ENCODE data around the gene FAM167B. TPM values are rescaled to one million over a fixed set of nuclear protein-coding genes. Genes with fewer than 3 reads are reported as not detected.

FAM167B gene
- 1.2 and 1.4 TPM in 2 replicates for total RNA-seq

GRCh38 chr1:32246888-32247273, at the start of gene FAM167B:
FAM167B (plus strand) TSS chr1:32247222; CDS start chr1:32247422, 200 bp downstream.
- TF ChIP-seq, protein P1, sequence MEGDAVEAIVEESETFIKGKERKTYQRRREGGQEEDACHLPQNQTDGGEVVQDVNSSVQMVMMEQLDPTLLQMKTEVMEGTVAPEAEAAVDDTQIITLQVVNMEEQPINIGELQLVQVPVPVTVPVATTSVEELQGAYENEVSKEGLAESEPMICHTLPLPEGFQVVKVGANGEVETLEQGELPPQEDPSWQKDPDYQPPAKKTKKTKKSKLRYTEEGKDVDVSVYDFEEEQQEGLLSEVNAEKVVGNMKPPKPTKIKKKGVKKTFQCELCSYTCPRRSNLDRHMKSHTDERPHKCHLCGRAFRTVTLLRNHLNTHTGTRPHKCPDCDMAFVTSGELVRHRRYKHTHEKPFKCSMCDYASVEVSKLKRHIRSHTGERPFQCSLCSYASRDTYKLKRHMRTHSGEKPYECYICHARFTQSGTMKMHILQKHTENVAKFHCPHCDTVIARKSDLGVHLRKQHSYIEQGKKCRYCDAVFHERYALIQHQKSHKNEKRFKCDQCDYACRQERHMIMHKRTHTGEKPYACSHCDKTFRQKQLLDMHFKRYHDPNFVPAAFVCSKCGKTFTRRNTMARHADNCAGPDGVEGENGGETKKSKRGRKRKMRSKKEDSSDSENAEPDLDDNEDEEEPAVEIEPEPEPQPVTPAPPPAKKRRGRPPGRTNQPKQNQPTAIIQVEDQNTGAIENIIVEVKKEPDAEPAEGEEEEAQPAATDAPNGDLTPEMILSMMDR (IDR thresholded peaks at IDR 0.05): no peak
- DNase-seq (no peak), ATAC-seq (ENCODE audit: low read depth) (no peak)
- ChIA-PET POLR2A (interaction anchor here (0.6 to 5.1 kb wide), 3 partner anchors 12 to 90 kb away, joined by 3 to 71 read pairs (median 4); partner anchors contain the start of gene MARCKSL1), CTCF (interaction anchor here (1.2 to 3.8 kb wide), 3 partner anchors 11 to 70 kb away, joined by 4 to 23 read pairs (median 8); no protein-coding TSS in a partner anchor)
- H3K4me1 Mint-ChIP-seq: peaks cover 66% of the 10 kb centered on the region
- intact Hi-C loops (cut with micrococcal nuclease): no loop called here
- H3K27ac Mint-ChIP-seq: peak within 1 kb of the TSS; percentile 81
- H3K9me3 Mint-ChIP-seq: no peaks in the 10 kb centered on the region
- H3K27me3 Mint-ChIP-seq: no peaks in the 10 kb centered on the region
- peak within 1 kb of the TSS; percentile 45 for H3K4me3 Mint-ChIP-seq
- no peaks in the 10 kb centered on the region for H3K36me3 Mint-ChIP-seq (ENCODE audit: low read depth)

DNA sequence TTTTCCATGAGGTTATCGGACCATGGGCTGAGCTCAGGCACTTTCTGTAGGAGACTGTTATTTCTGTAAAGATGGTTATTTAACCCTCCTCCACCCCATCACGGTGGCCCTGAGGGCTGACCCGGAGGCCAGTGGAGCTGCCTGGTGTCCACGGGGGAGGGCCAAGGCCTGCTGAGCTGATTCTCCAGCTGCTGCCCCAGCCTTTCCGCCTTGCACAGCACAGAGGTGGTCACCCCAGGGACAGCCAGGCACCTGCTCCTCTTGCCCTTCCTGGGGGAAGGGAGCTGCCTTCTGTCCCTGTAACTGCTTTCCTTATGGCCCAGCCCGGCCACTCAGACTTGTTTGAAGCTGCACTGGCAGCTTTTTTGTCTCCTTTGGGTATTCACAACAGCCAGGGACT, 49.2 kb upstream of the FAM167B start:
- no peak for DNase-seq
- H3K9me3 Mint-ChIP-seq: no peaks in the 10 kb centered on the region
- CTCF ChIA-PET: no interaction called here
- no peak overlapping the region for H3K4me3 Mint-ChIP-seq
- intact Hi-C loops (cut with micrococcal nuclease): no loop called here
- no peaks in the 10 kb centered on the region for H3K27me3 Mint-ChIP-seq
- peaks cover 34% of the 10 kb centered on the region for H3K4me1 Mint-ChIP-seq
- TF ChIP-seq, protein P1 (IDR thresholded peaks at IDR 0.05): no peak
- POLR2A ChIA-PET: interaction anchor here (0.9 to 2.9 kb wide), 7 partner anchors 18 to 162 kb away, joined by 3 to 15 read pairs (median 4); partner anchors contain the start of genes LCK, MARCKSL1, TMEM39B and TXLNA
- no peak for ATAC-seq (ENCODE audit: low read depth)
- H3K36me3 Mint-ChIP-seq (ENCODE audit: low read depth): peaks cover 64% of the 10 kb centered on the region
- no peak overlapping the region for H3K27ac Mint-ChIP-seq

DNA sequence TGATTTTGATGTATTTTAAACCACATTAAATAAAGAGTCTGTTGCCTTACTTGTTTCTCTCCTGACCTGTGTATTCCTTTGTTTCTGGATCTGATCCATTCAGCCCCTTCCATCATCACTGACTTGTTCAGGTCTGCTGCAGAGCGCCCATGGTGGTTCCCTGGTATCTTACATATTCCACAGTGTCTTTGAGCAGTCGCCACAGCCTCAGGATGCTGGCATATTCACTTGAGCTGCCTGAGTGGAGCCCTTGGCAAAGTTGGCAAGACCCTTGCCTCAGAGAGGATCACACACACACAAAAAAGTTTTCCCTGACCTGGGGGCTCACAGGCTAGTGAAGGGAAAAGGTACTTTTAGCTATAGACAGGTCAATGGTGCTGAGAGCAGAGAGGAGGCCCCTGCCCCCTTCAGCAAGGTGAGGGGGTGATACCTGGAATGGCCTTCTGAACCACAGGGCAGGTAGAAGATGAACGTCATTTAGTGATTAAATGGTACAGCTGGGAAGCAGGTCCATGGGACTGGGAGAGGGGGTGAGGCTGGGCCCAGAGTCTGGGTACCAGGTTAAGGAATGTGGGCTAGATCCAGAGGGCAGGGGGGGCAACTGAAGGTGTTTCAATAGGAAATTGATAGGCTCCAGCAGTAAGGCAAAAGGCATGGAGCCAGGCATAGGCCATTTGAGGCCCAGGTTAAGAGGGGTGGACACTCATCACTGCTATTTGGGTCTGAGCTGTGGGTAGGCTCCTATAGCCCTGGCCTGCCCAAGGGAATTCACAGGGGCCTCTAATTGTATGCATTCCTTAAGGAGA, 48.6 kb upstream of the FAM167B start:
- H3K27ac Mint-ChIP-seq: peak overlapping the region; percentile 43
- DNase-seq (no peak), ATAC-seq (ENCODE audit: low read depth) (no peak)
- H3K4me3 Mint-ChIP-seq: no peak overlapping the region
- peaks cover 37% of the 10 kb centered on the region for H3K4me1 Mint-ChIP-seq
- H3K9me3 Mint-ChIP-seq: no peaks in the 10 kb centered on the region
- TF ChIP-seq, protein P1 (IDR thresholded peaks at IDR 0.05): no peak
- H3K36me3 Mint-ChIP-seq (ENCODE audit: low read depth): peaks cover 62% of the 10 kb centered on the region
- ChIA-PET POLR2A (interaction anchor here (0.5 to 2.9 kb wide), 6 partner anchors 18 to 184 kb away, joined by 3 to 15 read pairs (median 3); partner anchors contain the start of genes LCK and TXLNA), CTCF (interaction anchor here (1.0 kb wide), 1 partner anchor 57 kb away, joined by 3 read pairs; no protein-coding TSS in a partner anchor)
- intact Hi-C loops (cut with micrococcal nuclease): no loop called here
- no peaks in the 10 kb centered on the region for H3K27me3 Mint-ChIP-seq

DNA sequence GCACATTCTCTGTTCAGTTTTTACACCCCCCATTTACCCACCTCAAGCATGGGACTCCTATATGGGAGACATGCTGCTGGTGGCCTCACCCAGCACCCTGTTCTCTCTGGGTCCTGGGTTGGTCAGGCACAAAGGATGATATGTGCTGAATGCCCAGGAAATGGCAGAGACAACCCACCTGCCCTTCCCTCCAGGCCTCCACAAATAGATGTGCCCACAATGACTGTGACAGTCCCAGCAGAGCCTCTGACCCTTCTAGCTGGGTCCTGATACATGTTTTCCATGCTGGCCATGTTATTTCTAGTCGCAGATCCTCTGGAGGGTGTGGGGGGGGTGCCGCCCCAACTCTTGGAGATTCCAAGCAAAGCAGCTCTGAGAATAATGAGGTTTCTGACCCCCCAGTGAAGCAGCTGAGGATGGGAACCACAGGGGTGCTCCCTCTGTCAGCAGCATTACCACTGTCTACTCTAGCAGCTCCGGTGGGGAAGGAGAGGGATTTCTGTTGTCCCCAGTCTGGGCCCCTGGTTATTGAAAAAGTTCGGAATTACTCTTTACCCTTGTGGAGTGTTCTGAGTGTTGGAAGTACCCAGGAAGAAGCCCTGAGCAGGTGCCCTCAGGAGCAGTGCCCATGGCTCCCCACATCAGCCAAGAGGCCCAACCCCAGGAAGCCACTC, 47.8 kb upstream of the FAM167B start:
- Mint-ChIP-seq H3K9me3 (no peaks in the 10 kb centered on the region), H3K27me3 (no peaks in the 10 kb centered on the region), H3K4me3 (no peak overlapping the region), H3K4me1 (peaks cover 42% of the 10 kb centered on the region), H3K27ac (no peak overlapping the region), H3K36me3 (ENCODE audit: low read depth) (peaks cover 62% of the 10 kb centered on the region)
- ChIA-PET CTCF (interaction anchor here (1.0 kb wide), 1 partner anchor 56 kb away, joined by 3 read pairs; no protein-coding TSS in a partner anchor), POLR2A (interaction anchor here (0.5 to 2.9 kb wide), 3 partner anchors 19 to 183 kb away, joined by 3 to 15 read pairs (median 3); partner anchors contain the start of genes LCK and TXLNA)
- DNase-seq (no peak), ATAC-seq (ENCODE audit: low read depth) (no peak)
- TF ChIP-seq, protein P1 (IDR thresholded peaks at IDR 0.05): no peak
- intact Hi-C loops (cut with micrococcal nuclease): no loop called here

Data from activated B cell treated with CpG ODN at 0.5 μM for 24 hours (primary cell).